HepG2 (cell line): Measurements from ENCODE around the gene ERLIN1. TPM values are rescaled to one million over a fixed set of nuclear protein-coding genes. Genes with fewer than 3 reads are reported as not detected.

Experiments used
- ARHGAP35 ChIP-seq: sonication (generic); formaldehyde crosslinking; IDR thresholded peaks from 2 replicates; pipeline ENCODE4 v1.9.0; 2022; ENCODE audit warnings: mild to moderate bottlenecking, inconsistent platforms, moderate library complexity, missing genetic modification reagents, borderline replicate concordance
- BHLHE40 ChIP-seq: IDR thresholded peaks from 2 replicates; pipeline ENCODE4 v1.6.1; 2011; ENCODE audit warnings: low read length, improper control_type of control experiment
- CEBPG ChIP-seq: IDR thresholded peaks from 2 replicates; pipeline ENCODE4 v1.6.1; 2016
- CHCHD3 ChIP-seq: sonication (generic); formaldehyde crosslinking; IDR thresholded peaks from 2 replicates; pipeline ENCODE4 v1.8.0; 2022; ENCODE audit warnings: mild to moderate bottlenecking, missing genetic modification reagents, moderate library complexity
- ELF4 ChIP-seq: sonication (generic); formaldehyde crosslinking; IDR thresholded peaks from 2 replicates; pipeline ENCODE4 v1.5.0; 2020; ENCODE audit warnings: missing genetic modification reagents, mild to moderate bottlenecking, moderate library complexity, borderline replicate concordance
- ETV6 ChIP-seq: sonication (generic); formaldehyde crosslinking; conservative IDR thresholded peaks from 2 replicates; pipeline ENCODE4 v1.4.0; 2020; ENCODE audit warnings: missing genetic modification reagents
- GTF2F1 ChIP-seq: fragments of 150-350 bp; IDR thresholded peaks from 2 replicates; pipeline ENCODE4 v1.6.1; 2014; ENCODE audit warnings: low read length
- HIVEP1 ChIP-seq: sonication (generic); formaldehyde crosslinking; IDR thresholded peaks from 2 replicates; pipeline ENCODE4 v1.4.0; 2020; ENCODE audit warnings: mild to moderate bottlenecking, missing genetic modification reagents
- IKZF4 ChIP-seq: sonication (generic); formaldehyde crosslinking; IDR thresholded peaks from 2 replicates; pipeline ENCODE4 v1.5.1; 2020; ENCODE audit warnings: borderline replicate concordance, mild to moderate bottlenecking, low read depth, missing genetic modification reagents; ENCODE audit errors: not compliant biosample characterization
- JDP2 ChIP-seq: sonication (generic); formaldehyde crosslinking; IDR thresholded peaks from 2 replicates; pipeline ENCODE4 v1.8.1; 2022; ENCODE audit warnings: missing genetic modification reagents, borderline replicate concordance
- MEIS1 ChIP-seq: sonication (generic); formaldehyde crosslinking; IDR thresholded peaks from 2 replicates; pipeline ENCODE4 v1.9.0; 2021; ENCODE audit warnings: mild to moderate bottlenecking, missing genetic modification reagents, moderate library complexity, borderline replicate concordance
- MTF2 ChIP-seq: sonication (generic); formaldehyde crosslinking; IDR thresholded peaks from 2 replicates; pipeline ENCODE4 v1.5.0; 2020; ENCODE audit warnings: missing genetic modification reagents, borderline replicate concordance
- MXD4 ChIP-seq: IDR thresholded peaks from 2 replicates; pipeline ENCODE4 v1.6.1; 2016; ENCODE audit warnings: mild to moderate bottlenecking, missing biosample characterization, missing genetic modification reagents
- NPAS2 ChIP-seq: sonication (generic); formaldehyde crosslinking; IDR thresholded peaks from 2 replicates; pipeline ENCODE4 v1.8.0; 2022; ENCODE audit warnings: mild to moderate bottlenecking, missing genetic modification reagents, borderline replicate concordance
- RFXAP ChIP-seq: sonication (generic); formaldehyde crosslinking; IDR thresholded peaks from 2 replicates; pipeline ENCODE4 v1.4.0; 2020; ENCODE audit warnings: missing genetic modification reagents, borderline replicate concordance
- SNRNP70 ChIP-seq: fragments of 200-400 bp; formaldehyde crosslinking; IDR thresholded peaks from 2 replicates; pipeline ENCODE4 v1.6.1; 2017; ENCODE audit warnings: mild to moderate bottlenecking, low read depth, low read length, moderate library complexity
- SRY ChIP-seq: sonication (generic); formaldehyde crosslinking; IDR thresholded peaks from 2 replicates; pipeline ENCODE4 v1.8.0; 2022; ENCODE audit warnings: mild to moderate bottlenecking, missing genetic modification reagents
- WIZ ChIP-seq: sonication (generic); formaldehyde crosslinking; IDR thresholded peaks from 2 replicates; pipeline ENCODE4 v1.5.1; 2020; ENCODE audit warnings: mild to moderate bottlenecking, missing genetic modification reagents
- ZBTB38 ChIP-seq: sonication (generic); formaldehyde crosslinking; IDR thresholded peaks from 2 replicates; pipeline ENCODE4 v1.5.1; 2020; ENCODE audit warnings: mild to moderate bottlenecking, missing genetic modification reagents
- ZBTB8A ChIP-seq: sonication (generic); formaldehyde crosslinking; IDR thresholded peaks from 2 replicates; pipeline ENCODE4 v1.4.0; 2020; ENCODE audit warnings: mild to moderate bottlenecking, low read depth, missing genetic modification reagents, borderline replicate concordance
- ZNF441 ChIP-seq: sonication (generic); formaldehyde crosslinking; IDR thresholded peaks from 2 replicates; pipeline ENCODE4 v1.7.0; 2021; ENCODE audit warnings: missing genetic modification reagents, borderline replicate concordance
- ZNF451 ChIP-seq: sonication (generic); formaldehyde crosslinking; IDR thresholded peaks from 2 replicates; pipeline ENCODE4 v1.5.0; 2020; ENCODE audit warnings: mild to moderate bottlenecking, missing genetic modification reagents
- ZNF460 ChIP-seq: sonication (generic); formaldehyde crosslinking; IDR thresholded peaks from 2 replicates; pipeline ENCODE4 v1.5.1; 2020; ENCODE audit warnings: missing genetic modification reagents, mild to moderate bottlenecking, borderline replicate concordance
- ZNF709 ChIP-seq: sonication (generic); formaldehyde crosslinking; IDR thresholded peaks from 2 replicates; pipeline ENCODE4 v1.5.0; 2020; ENCODE audit warnings: mild to moderate bottlenecking, missing genetic modification reagents
- ZSCAN30 ChIP-seq: sonication (generic); formaldehyde crosslinking; IDR thresholded peaks from 2 replicates; pipeline ENCODE4 v1.5.0; 2020; ENCODE audit warnings: mild to moderate bottlenecking, missing genetic modification reagents
- polyA plus RNA-seq, 8 experiments: library from polyadenylated mRNA; depleted of rRNA in 3 of 8; stranded (reverse) in 7 of 8; unstranded in 1 of 8; fragments of >200 nt; fragmentation: Illumina TruSeq in 4 of 8; extraction: Trizol in 4 of 8; gene quantifications; 2 replicates each; pipeline versions ENCODE4 v1.2.1 to v1.2.3, GENCODE V29; 2011 to 2016; ENCODE audit warnings: low read depth in 4 of 8, missing spikeins in 1 of 8, mixed read lengths in 1 of 8; ENCODE audit not compliant: insufficient read depth in 1 of 8
- total RNA-seq, 5 experiments: library from RNA; depleted of rRNA; stranded (reverse); fragments of >200 nt; fragmentation: Illumina TruSeq; extraction: Trizol; gene quantifications; 2 replicates each; pipeline ENCODE4 v1.2.3, GENCODE V29; 2016; ENCODE audit warnings: low read depth in 1 of 5
- TF ChIP-seq, protein P1 (sequence below): IDR thresholded peaks from 2 replicates; pipeline ENCODE4 v1.6.1; 2016; ENCODE audit warnings: mild to moderate bottlenecking, missing biosample characterization, missing genetic modification reagents
- TF ChIP-seq, protein P2 (sequence below): IDR thresholded peaks from 2 replicates; pipeline ENCODE4 v1.6.1; 2016; ENCODE audit warnings: low read depth, borderline replicate concordance
- TF ChIP-seq, protein P3 (sequence below): IDR thresholded peaks from 2 replicates; pipeline ENCODE4 v1.6.1; 2018; ENCODE audit warnings: missing genetic modification reagents
- TF ChIP-seq, protein P4 (sequence below): sonication (generic); formaldehyde crosslinking; IDR thresholded peaks from 2 replicates; pipeline ENCODE4 v1.8.0; 2022; ENCODE audit warnings: mild to moderate bottlenecking, missing genetic modification reagents, moderate library complexity

Gene ERLIN1
- total and polyA plus RNA-seq, 2 of the 13 experiments (the other 11 are each of a cell fraction or from before 2014, with no cell fraction given) = 56.8 to 69.3 TPM

DNA sequence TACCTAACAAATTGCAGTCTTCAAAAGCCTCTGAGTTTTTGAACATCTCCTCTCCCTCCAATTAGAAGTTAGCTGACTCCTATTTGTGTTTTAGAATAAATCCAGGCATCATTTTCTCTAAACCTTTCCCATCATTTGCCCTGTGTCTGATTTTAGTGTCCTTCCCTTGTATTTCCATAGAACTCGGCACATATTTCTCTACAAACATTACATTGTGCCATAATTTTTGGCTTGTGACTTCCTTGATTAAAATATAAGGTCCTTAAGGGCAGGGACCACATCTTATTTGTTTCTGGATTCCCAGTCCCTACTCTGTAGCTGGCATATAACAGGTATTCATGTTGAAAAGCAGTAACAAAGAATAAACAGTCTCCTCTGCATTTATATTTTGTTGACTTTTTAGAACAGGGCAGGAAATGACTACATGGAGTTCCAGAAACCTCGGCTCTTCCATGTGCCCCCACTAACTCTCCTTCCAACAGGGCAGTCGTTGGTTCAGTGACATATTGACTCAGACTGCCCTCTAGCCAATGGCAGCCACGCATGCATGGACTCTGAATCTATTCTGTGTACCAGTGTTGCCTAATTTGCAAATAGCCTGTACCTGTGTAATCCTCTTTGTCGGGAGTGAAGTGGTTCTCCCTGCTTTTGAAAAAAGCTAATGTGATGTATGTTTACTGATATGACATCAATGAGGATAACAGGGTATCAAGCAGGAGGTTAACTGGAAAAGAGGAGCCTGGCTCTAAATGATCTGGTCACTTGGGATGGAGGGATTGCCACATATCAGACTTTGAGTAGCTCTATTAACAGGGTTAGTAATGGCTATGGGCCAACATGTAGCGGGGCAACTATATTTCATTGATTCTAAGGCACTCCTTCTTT lies 84.4 kb downstream of the ERLIN1 start (continued):
- TF ChIP-seq IKZF4 (CRISPR knock-in tag) (no peak), ZNF709 (CRISPR knock-in tag) (peak; percentile 86; the same call in 1 of the 2 replicates), ZBTB38 (CRISPR knock-in tag) (no peak), GTF2F1 (no peak), BHLHE40 (peak; percentile 62), CEBPG (CRISPR knock-in tag) (peak; percentile 98), HIVEP1 (CRISPR knock-in tag) (no peak), SNRNP70 (no peak), ZNF441 (CRISPR knock-in tag) (0 out of 2 replicates have a peak, but pooled peaks have one; percentile 32), MXD4 (CRISPR knock-in tag) (no peak), JDP2 (CRISPR knock-in tag) (no peak), SRY (CRISPR knock-in tag) (no peak), ZSCAN30 (CRISPR knock-in tag) (no peak; the same call in 1 of the 2 replicates), RFXAP (CRISPR knock-in tag) (peak; percentile 99), ELF4 (CRISPR knock-in tag) (no peak), ETV6 (CRISPR knock-in tag) (no peak), NPAS2 (no peak), ARHGAP35 (CRISPR knock-in tag) (no peak), CHCHD3 (CRISPR knock-in tag) (no peak), MTF2 (CRISPR knock-in tag) (no peak), ZNF451 (no peak), WIZ (CRISPR knock-in tag) (no peak), MEIS1 (CRISPR knock-in tag) (no peak), ZBTB8A (CRISPR knock-in tag) (no peak), ZNF460 (CRISPR knock-in tag) (no peak; the same call in 1 of the 2 replicates)
- TF ChIP-seq, protein P1, sequence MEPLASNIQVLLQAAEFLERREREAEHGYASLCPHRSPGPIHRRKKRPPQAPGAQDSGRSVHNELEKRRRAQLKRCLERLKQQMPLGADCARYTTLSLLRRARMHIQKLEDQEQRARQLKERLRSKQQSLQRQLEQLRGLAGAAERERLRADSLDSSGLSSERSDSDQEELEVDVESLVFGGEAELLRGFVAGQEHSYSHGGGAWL (CRISPR knock-in tag) = no peak; the same call in 1 of the 2 replicates
- TF ChIP-seq, protein P2, sequence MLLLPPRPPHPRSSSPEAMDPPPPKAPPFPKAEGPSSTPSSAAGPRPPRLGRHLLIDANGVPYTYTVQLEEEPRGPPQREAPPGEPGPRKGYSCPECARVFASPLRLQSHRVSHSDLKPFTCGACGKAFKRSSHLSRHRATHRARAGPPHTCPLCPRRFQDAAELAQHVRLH (CRISPR knock-in tag) = peak; percentile 83; the same call in 1 of the 2 replicates
- TF ChIP-seq, protein P3, sequence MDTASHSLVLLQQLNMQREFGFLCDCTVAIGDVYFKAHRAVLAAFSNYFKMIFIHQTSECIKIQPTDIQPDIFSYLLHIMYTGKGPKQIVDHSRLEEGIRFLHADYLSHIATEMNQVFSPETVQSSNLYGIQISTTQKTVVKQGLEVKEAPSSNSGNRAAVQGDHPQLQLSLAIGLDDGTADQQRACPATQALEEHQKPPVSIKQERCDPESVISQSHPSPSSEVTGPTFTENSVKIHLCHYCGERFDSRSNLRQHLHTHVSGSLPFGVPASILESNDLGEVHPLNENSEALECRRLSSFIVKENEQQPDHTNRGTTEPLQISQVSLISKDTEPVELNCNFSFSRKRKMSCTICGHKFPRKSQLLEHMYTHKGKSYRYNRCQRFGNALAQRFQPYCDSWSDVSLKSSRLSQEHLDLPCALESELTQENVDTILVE (CRISPR knock-in tag) = peak; percentile 62; the same call in 1 of the 2 replicates
- TF ChIP-seq, protein P4, sequence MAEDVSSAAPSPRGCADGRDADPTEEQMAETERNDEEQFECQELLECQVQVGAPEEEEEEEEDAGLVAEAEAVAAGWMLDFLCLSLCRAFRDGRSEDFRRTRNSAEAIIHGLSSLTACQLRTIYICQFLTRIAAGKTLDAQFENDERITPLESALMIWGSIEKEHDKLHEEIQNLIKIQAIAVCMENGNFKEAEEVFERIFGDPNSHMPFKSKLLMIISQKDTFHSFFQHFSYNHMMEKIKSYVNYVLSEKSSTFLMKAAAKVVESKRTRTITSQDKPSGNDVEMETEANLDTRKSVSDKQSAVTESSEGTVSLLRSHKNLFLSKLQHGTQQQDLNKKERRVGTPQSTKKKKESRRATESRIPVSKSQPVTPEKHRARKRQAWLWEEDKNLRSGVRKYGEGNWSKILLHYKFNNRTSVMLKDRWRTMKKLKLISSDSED (CRISPR knock-in tag) = no peak
